Activated CD8-positive, alpha-beta memory T cell treated with anti-CD3 and anti-CD28 coated beads, Interleukin-2, amount 10 ng/mL, durations not matched to agents 7 days and 5 days (primary cell): ENCODE measurements around the gene CIB1. TPM values are rescaled to one million over a fixed set of nuclear protein-coding genes. Genes with fewer than 3 reads are reported as not detected.
"Not testable (repeated sequence)": the region's sequence is repeated elsewhere in the genome, so short reads cannot be mapped to it uniquely, and the experiment has no call there.

Experiments
- ATAC-seq: fragments of 150-1000 bp; cut with Tn5 transposase; one replicate; pipeline ENCODE4 v1.10.0; 2021; ENCODE audit warnings: moderate library complexity
- CTCF ChIA-PET: fragments of 350-600 bp; sonication (Branson Sonifier 250); formaldehyde crosslinking; loops from one replicate; lab custom pipeline; 2021; ENCODE audit warnings: antibody characterized with exemption; lab: Charles Lee
- DNase-seq: peaks from one replicate; pipeline ENCODE4 v3.0.0-alpha.2; 2020
- H3K27ac Mint-ChIP-seq: one replicate; pipeline ENCODE4 v1.8.0; 2021; ENCODE audit warnings: mild to moderate bottlenecking, mixed read lengths
- H3K27me3 Mint-ChIP-seq: one replicate; pipeline ENCODE4 v1.8.0; 2021; ENCODE audit warnings: mixed read lengths
- H3K36me3 Mint-ChIP-seq: one replicate; pipeline ENCODE4 v1.8.0; 2021; ENCODE audit warnings: mild to moderate bottlenecking, mixed read lengths
- H3K4me1 Mint-ChIP-seq: one replicate; pipeline ENCODE4 v1.8.0; 2021; ENCODE audit warnings: mixed read lengths
- H3K4me3 Mint-ChIP-seq: one replicate; pipeline ENCODE4 v1.8.0; 2021; ENCODE audit warnings: mild to moderate bottlenecking, moderate library complexity, mixed read lengths
- H3K9me3 Mint-ChIP-seq: one replicate; pipeline ENCODE4 v1.8.0; 2022; ENCODE audit warnings: low read depth, mixed read lengths
- total RNA-seq, 2 experiments: library from RNA; stranded (reverse); gene quantifications; one replicate each; pipeline ENCODE4 v1.2.3, GENCODE V29; 2021

Gene CIB1
- 100 to 1,000 TPM; 120 to 127 TPM for total RNA-seq

DNA sequence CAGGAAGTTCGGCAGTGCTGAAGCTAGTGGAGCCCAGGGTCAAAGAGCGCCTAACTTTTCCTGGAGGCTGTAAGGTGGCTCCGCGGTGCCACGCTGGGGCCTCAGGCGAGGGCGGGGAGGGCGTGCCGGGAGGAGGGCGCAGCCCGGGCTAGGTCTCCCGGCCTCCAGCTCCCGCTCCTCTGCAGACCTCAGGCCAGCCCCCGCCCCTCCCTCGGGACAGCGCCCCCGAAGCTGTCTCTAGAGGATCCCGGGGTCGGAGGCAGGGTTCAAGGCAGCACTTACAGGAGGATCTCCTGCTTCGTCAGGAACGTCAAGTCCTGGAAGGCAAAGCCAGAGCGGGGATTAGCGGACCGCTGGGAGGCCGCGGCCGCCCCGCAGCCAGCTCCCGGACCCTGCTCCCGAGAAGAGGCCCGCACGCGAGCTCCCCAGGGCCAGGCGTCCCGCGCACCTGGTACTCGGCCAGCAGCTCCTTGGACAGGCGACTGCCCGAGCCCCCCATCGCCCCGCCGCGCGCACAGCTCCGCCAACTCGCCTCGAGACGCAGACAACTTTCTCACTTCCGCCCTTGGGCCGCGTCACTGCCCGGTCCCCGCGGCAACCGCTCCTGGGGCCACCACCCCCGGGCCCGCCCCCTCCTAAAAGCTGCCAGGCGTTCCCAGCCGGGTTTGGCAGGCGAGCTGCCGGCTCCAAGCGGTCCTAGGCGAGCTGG, at the start of gene CIB1:
Gene CIB1, minus strand, starts transcription at position 555 of the 709 bp plus-strand sequence. Its CDS starts 56 bp downstream, at position 499.
- Mint-ChIP-seq H3K4me1 (peaks cover 57% of the 10 kb centered on the region), H3K27me3 (no peaks in the 10 kb centered on the region), H3K36me3 (peaks cover 41% of the 10 kb centered on the region), H3K4me3 (peak within 1 kb of the TSS; percentile 89), H3K27ac (peak within 1 kb of the TSS; percentile 94), H3K9me3 (no peaks in the 10 kb centered on the region)
- DNase-seq, result peak; percentile 98
- peak; percentile 85 for ATAC-seq
- CTCF ChIA-PET, result interaction anchor here (1.0 to 4.8 kb wide), 10 partner anchors 13 to 135 kb away, joined by 3 to 35 read pairs (median 4); partner anchors contain the start of genes IDH2 and SEMA4B

GRCh38 chr15:90281637-90282036, 47.9 kb upstream of the CIB1 start:
- not testable (repeated sequence) for ATAC-seq, H3K4me1 Mint-ChIP-seq, H3K27me3 Mint-ChIP-seq, H3K9me3 Mint-ChIP-seq, H3K36me3 Mint-ChIP-seq, H3K27ac Mint-ChIP-seq, H3K4me3 Mint-ChIP-seq
- CTCF ChIA-PET, result interaction anchor here (1.3 to 2.6 kb wide), 3 partner anchors 12 to 39 kb away, joined by 5 to 9 read pairs (median 7); no protein-coding TSS in a partner anchor
- DNase-seq, result peak; percentile 30

DNA sequence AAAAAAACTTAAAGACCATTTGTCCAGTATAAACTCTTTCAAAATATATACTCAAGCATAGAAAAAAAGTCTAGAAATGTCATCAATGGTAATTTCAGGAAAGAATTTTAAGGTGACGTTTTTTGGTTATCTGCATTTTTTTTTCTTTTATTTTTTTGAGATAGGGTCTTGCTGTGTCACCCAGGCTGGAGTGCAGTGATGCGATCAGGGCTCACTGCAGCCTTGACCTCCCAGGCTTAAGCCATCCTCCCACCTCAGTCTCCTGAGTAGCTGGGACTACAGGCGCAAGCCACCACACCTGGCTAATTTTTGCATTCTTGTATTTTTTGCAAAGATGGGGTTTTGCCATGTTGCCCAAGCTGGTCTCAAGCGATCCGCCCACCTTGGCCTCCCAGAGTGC, 47.0 kb upstream of the CIB1 start:
- peak; percentile 14 for DNase-seq
- not testable (repeated sequence) for H3K4me1 Mint-ChIP-seq, H3K27me3 Mint-ChIP-seq, H3K4me3 Mint-ChIP-seq, H3K9me3 Mint-ChIP-seq, H3K36me3 Mint-ChIP-seq, ATAC-seq, H3K27ac Mint-ChIP-seq
- CTCF ChIA-PET, result interaction anchor here (0.9 to 1.4 kb wide), 3 partner anchors 10 to 32 kb away, joined by 3 to 6 read pairs (median 4); partner anchors contain the start of gene TTLL13

DNA sequence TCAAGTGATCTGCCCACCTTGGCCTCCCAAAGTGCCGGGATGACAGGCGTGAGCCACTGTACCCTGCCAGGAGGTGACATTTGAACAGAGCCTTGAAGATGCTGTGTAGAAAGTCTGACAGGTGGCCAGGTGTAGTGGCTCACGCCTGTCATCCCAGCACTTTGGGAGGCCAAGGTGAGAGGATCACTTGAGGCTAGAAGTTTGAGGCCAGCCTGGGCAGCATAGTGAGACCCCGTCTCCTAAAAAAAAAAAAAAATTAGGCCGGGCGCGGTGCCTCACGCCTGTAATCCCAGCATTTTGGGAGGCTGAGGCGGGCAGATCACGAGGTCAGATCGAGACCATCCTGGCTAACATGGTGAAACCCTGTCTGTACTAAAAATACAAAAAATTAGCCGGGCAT, 44.7 kb upstream of the CIB1 start:
- DNase-seq, CTCF ChIA-PET, H3K27ac Mint-ChIP-seq, H3K4me1 Mint-ChIP-seq, H3K4me3 Mint-ChIP-seq, H3K27me3 Mint-ChIP-seq, H3K9me3 Mint-ChIP-seq, ATAC-seq: not testable (repeated sequence)
- peaks cover 11% of the 10 kb centered on the region for H3K36me3 Mint-ChIP-seq

- H3K4me3 Mint-ChIP-seq, result no peak overlapping the region
- H3K36me3 Mint-ChIP-seq, result peaks cover 49% of the 10 kb centered on the region
- DNase-seq (no peak), ATAC-seq (no peak)
- H3K27me3 Mint-ChIP-seq, result no peaks in the 10 kb centered on the region
- peak overlapping the region; percentile 65 for H3K27ac Mint-ChIP-seq
- H3K9me3 Mint-ChIP-seq, result no peaks in the 10 kb centered on the region
- CTCF ChIA-PET, result interaction anchor here (1.6 to 2.0 kb wide), 2 partner anchors 9 to 15 kb away, joined by 4 to 7 read pairs; no protein-coding TSS in a partner anchor
- H3K4me1 Mint-ChIP-seq, result peaks cover 44% of the 10 kb centered on the region
Measured at GRCh38 chr15:90271459-90272166, 37.9 kb upstream of the CIB1 start.

DNA sequence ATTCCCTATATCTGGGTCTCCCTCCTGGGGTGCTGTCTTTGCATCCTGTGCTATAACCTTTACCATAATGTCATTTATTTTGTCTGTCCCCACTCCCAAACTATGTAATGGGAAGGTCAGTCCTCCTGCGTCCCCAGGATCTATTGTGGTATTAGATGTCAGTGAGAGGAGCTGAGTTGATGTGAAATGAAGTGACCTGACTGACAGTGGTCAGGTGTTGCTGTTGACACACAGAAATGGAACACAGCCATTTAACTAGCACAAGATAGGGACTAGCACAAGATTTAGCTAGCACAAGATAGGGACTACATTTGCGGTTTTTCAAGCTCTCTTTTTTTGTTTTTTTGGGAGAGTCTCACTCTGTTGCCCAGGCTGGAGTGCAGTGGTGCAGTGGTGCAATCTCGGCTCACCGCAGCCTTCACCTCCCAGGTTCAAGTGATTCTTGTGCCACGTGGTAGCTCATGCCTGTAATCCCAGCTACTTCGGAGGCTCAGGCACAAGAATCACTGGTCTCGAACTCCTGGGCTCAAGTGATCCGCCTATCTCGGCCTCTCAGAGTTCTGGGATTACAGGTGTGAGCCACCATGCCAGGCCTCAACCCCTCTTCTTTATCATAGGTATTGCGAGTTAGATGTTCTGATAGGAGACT, 36.9 kb upstream of the CIB1 start:
- no peaks in the 10 kb centered on the region for H3K9me3 Mint-ChIP-seq
- H3K27ac Mint-ChIP-seq, result no peak overlapping the region
- H3K36me3 Mint-ChIP-seq, result peaks cover 48% of the 10 kb centered on the region
- H3K4me3 Mint-ChIP-seq, result no peak overlapping the region
- H3K4me1 Mint-ChIP-seq, result peaks cover 46% of the 10 kb centered on the region
- DNase-seq (no peak), ATAC-seq (no peak)
- CTCF ChIA-PET, result interaction anchor here (1.2 to 2.0 kb wide), 3 partner anchors 10 to 37 kb away, joined by 3 to 5 read pairs (median 4); partner anchors contain the start of genes CIB1 and GDPGP1
- no peaks in the 10 kb centered on the region for H3K27me3 Mint-ChIP-seq

DNA sequence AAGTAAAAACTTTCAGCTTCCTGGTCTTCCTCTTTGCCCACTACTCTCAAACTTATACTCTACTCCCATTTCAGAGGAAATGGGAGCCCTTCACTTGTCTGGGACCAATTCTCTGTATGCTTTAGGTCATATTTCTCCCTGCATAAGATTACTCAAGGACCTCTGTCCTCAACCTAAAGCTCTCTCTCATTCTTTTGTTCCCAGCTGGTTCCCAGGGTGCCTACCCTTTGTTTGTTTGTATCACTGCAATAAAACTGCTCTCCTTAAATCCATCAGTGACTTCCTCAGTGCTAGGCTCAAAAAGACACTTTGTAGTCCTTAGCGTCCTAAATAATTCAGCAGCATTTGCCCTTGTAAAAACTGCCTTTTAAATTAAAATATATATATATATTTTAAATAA, 34.7 kb upstream of the CIB1 start:
- peak overlapping the region; percentile 94 for H3K4me3 Mint-ChIP-seq
- DNase-seq, result no peak
- peaks cover 41% of the 10 kb centered on the region for H3K36me3 Mint-ChIP-seq
- H3K27ac Mint-ChIP-seq, result peak overlapping the region; percentile 2
- H3K4me1 Mint-ChIP-seq, result peaks cover 59% of the 10 kb centered on the region
- no peaks in the 10 kb centered on the region for H3K9me3 Mint-ChIP-seq
- CTCF ChIA-PET, result interaction anchor here (0.8 to 2.0 kb wide), 10 partner anchors 18 to 52 kb away, joined by 3 to 12 read pairs (median 4); no protein-coding TSS in a partner anchor
- no peaks in the 10 kb centered on the region for H3K27me3 Mint-ChIP-seq
- no peak for ATAC-seq

DNA sequence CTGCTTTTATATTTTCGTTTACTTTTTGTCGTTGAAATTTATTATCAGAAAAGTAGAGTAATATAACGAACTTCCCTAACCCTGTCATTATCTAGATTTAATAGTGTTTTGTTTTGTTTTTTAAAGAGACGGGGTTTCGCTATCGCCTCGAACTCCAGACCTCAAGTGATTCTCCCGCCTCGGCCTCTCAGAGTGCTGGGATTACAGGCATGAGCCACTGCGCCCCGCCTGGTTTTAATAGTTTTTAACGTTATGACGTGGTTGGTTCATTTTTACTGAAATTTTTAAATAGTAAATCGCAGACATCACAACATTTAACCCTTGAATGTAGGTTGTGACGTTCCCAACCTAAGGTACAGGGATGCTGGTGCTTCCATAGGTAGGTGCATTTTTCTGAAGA, 32.7 kb upstream of the CIB1 start:
- DNase-seq (peak; percentile 60), ATAC-seq (no peak)
- Mint-ChIP-seq H3K27me3 (no peaks in the 10 kb centered on the region), H3K4me3 (peak overlapping the region; percentile 94), H3K36me3 (peaks cover 34% of the 10 kb centered on the region), H3K27ac (peak overlapping the region; percentile 99), H3K4me1 (peaks cover 52% of the 10 kb centered on the region), H3K9me3 (no peaks in the 10 kb centered on the region)
- CTCF ChIA-PET, result interaction anchor here (0.7 to 2.0 kb wide), 5 partner anchors 33 to 126 kb away, joined by 3 to 12 read pairs (median 3); partner anchors contain the start of genes CIB1 and GDPGP1

DNA sequence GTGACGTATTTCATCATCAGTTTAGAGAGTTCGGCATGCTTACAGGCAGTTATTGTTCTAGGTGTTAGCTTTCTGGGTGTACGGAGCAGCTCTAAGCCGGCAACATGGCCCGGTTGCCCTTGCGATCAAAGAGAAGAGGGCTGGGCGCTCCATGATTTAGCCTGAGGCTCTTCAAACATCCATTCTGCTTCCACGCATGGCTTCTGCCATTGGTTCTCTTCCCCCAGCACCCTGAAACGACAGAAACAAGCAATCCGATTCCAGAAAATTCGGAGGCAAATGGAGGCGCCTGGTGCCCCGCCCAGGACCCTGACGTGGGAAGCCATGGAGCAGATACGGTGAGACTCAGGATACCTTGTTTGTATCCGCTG, 32.3 kb upstream of the CIB1 start:
- H3K27me3 Mint-ChIP-seq, result no peaks in the 10 kb centered on the region
- H3K9me3 Mint-ChIP-seq, result no peaks in the 10 kb centered on the region
- peak overlapping the region; percentile 99 for H3K27ac Mint-ChIP-seq
- peak; percentile 74 for DNase-seq
- ATAC-seq, result peak; percentile 28
- peaks cover 48% of the 10 kb centered on the region for H3K4me1 Mint-ChIP-seq
- CTCF ChIA-PET, result interaction anchor here (0.8 to 0.9 kb wide), 4 partner anchors 32 to 109 kb away, joined by 3 to 4 read pairs (median 3); partner anchors contain the start of genes CIB1, GDPGP1 and SEMA4B
- peaks cover 29% of the 10 kb centered on the region for H3K36me3 Mint-ChIP-seq
- H3K4me3 Mint-ChIP-seq, result peak overlapping the region; percentile 94

DNA sequence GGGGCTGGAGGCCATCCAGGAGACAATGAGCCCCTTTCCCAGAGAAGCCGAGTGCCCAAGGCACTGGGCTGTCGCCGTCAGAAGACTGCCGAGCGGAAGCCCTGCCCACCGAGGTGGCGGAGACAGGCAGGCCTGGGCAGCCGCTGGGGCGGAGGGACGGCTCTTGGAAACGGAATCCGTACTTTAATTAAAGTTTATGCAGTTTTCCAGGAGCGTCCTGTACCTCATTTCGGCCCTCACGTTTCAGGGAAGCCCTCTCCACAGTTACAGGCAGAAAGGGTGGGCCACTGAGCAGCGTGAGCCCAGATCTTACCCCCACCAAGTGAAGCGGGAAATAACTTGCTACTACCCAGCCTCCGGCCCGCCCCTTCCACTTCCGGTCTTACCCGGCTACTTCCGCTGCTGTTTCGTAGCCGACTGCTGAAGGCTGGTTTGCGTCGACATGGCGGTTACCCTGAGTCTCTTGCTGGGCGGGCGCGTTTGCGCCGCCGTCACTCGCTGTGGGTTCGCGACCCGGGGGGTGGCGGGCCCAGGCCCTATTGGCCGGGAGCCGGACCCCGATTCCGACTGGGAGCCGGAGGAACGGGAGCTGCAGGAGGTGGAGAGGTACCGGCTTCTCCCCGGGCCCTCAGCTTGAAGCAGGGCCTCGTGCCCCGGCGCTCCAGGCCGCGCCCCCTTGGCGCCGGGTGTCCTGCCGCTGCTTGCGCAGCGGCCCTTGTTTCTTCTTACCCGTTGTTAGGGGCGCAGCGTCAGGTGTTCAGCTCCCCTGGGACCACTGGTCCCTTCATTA, 31.7 kb upstream of the CIB1 start, which contains the start of gene NGRN:
Gene NGRN, plus strand, starts transcription at position 402 of the 790 bp plus-strand sequence. Its CDS starts 41 bp downstream, at position 443.
- Mint-ChIP-seq H3K27me3 (no peaks in the 10 kb centered on the region), H3K9me3 (no peaks in the 10 kb centered on the region), H3K36me3 (peaks cover 26% of the 10 kb centered on the region), H3K4me1 (peaks cover 44% of the 10 kb centered on the region), H3K27ac (peak within 1 kb of the TSS; percentile 99), H3K4me3 (peak within 1 kb of the TSS; percentile 94)
- DNase-seq (peak; percentile 97), ATAC-seq (peak; percentile 90)
- CTCF ChIA-PET, result interaction anchor here (0.8 to 0.9 kb wide), 3 partner anchors 32 to 108 kb away, joined by 3 to 4 read pairs (median 3); partner anchors contain the start of genes CIB1, GDPGP1 and SEMA4B

DNA sequence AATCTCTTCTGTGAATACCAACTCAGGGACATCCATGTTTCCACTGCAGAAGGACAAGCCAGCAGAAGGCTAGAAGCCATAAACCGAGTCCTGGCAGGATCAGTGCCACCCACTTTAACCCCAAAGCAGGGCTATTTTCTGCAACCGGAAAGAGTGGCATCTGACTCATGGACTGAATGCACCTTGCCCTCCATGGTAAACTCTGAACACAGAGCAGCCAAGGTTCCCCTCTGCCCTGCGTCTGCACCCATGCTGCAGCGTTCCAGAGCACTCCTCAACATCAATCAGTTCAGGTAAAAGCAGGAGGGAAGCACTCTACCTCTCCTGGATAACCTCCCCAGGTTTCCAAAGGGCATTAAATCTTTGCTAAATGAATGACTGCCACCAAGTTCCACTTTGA, 30.9 kb upstream of the CIB1 start:
- ATAC-seq, result no peak
- peaks cover 40% of the 10 kb centered on the region for H3K4me1 Mint-ChIP-seq
- H3K4me3 Mint-ChIP-seq, result peak overlapping the region; percentile 94
- no peaks in the 10 kb centered on the region for H3K27me3 Mint-ChIP-seq
- H3K9me3 Mint-ChIP-seq, result no peaks in the 10 kb centered on the region
- H3K36me3 Mint-ChIP-seq, result peaks cover 19% of the 10 kb centered on the region
- CTCF ChIA-PET, result no interaction called here
- peak; percentile 68 for DNase-seq
- peak overlapping the region; percentile 99 for H3K27ac Mint-ChIP-seq

DNA sequence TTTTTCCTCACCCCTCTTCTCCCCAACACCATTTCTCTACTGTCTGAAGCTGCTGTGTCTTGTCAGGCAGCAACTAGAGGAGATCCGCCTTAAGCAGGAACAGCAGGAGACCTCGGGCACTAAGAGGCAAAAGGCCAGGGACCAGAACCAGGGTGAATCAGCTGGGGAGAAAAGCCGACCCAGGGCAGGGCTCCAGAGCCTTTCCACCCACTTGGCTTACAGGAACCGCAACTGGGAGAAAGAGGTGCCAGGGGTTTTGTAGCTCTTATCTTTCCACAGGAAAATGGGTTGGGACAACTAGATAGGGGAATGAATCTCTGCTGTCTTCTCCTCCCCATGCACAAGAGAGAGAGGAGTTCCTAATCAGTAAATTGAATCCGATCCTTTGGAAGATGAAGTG, 28.7 kb upstream of the CIB1 start:
- CTCF ChIA-PET, result no interaction called here
- no peak for ATAC-seq
- no peak overlapping the region for H3K27ac Mint-ChIP-seq
- H3K27me3 Mint-ChIP-seq, result no peaks in the 10 kb centered on the region
- no peak for DNase-seq
- no peaks in the 10 kb centered on the region for H3K9me3 Mint-ChIP-seq
- peaks cover 38% of the 10 kb centered on the region for H3K4me1 Mint-ChIP-seq
- no peak overlapping the region for H3K4me3 Mint-ChIP-seq
- peaks cover 7% of the 10 kb centered on the region for H3K36me3 Mint-ChIP-seq
